Endothelial cell of umbilical vein (primary cell): ENCODE measurements around the gene PAX6. TPM values are rescaled to one million over a fixed set of nuclear protein-coding genes. Genes with fewer than 3 reads are reported as not detected.

Experiments
- BruUV-seq: library from RNA; stranded (reverse); fragments of 400-500 nt; replicated peaks from 2 replicates; lab custom pipeline; 2021; lab: Mats Ljungman, UMichigan
- CTCF ChIA-PET: fragments of 300-600, 350-600 bp; sonication (Branson Sonifier 250); formaldehyde crosslinking; loops from one replicate; lab custom pipeline; 2021; ENCODE audit warnings: antibody characterized with exemption, inconsistent platforms; lab: Charles Lee
- POLR2A ChIA-PET: fragments of 300-600, 350-600 bp; sonication (Branson Sonifier 250); formaldehyde crosslinking; loops from one replicate; lab custom pipeline; 2021; ENCODE audit warnings: antibody characterized with exemption, inconsistent platforms; lab: Charles Lee
- DNase-seq: peaks from one replicate; pipeline ENCODE4 v3.0.0-alpha.2; 2011; ENCODE audit warnings: low read depth, low spot score
- FAIRE-seq: peaks from 2 replicates; lab custom pipeline; 2011; peaks lifted over from hg19 to GRCh38; lab: Jason Lieb, UNC
- H2AFZ ChIP-seq: 2 replicates; pipeline ENCODE4 v1.6.0; 2012; ENCODE audit warnings: low read depth, low read length, control low read depth, inconsistent platforms
- H3K27ac ChIP-seq: 2 replicates; pipeline ENCODE4 v1.5.1; 2011; ENCODE audit warnings: low read depth, mild to moderate bottlenecking, control low read depth, low read length, moderate library complexity; ENCODE audit not compliant: insufficient read depth
- H3K27me3 ChIP-seq, 2 experiments: 2 replicates each; pipeline versions ENCODE4 v1.6.0 to v1.6.1; 2011; ENCODE audit warnings: low read length in 2 of 2, mixed read lengths in 1 of 2; ENCODE audit not compliant: control insufficient read depth in 2 of 2, insufficient read depth in 2 of 2
- H3K36me3 ChIP-seq, 2 experiments: 2 replicates in 1 of 2; 3 replicates in 1 of 2; pipeline ENCODE4 v1.5.1; 2011; ENCODE audit warnings: low read length in 2 of 2, mild to moderate bottlenecking in 1 of 2, moderate library complexity in 1 of 2; ENCODE audit not compliant: control insufficient read depth in 2 of 2, insufficient read depth in 2 of 2; ENCODE audit errors: extremely low read depth in 1 of 2
- H3K4me1 ChIP-seq: 3 replicates; pipeline ENCODE4 v1.5.1; 2011; ENCODE audit warnings: mild to moderate bottlenecking, low read length; ENCODE audit not compliant: control insufficient read depth, insufficient read depth; ENCODE audit errors: extremely low read depth
- H3K4me2 ChIP-seq: 2 replicates; pipeline ENCODE4 v1.6.1; 2011; ENCODE audit warnings: low read length, control low read depth, mixed read lengths; ENCODE audit not compliant: insufficient read depth
- H3K4me3 ChIP-seq, 3 experiments: fragments of 200-600 bp in 1 of 3; sonication (generic), shearing (Covaris generic) in 1 of 3; replicated peaks in 1 of 3; 2 replicates each; pipeline ENCODE4 v1.5.1; 2011 to 2016; ENCODE audit warnings: control low read depth in 3 of 3, low read length in 3 of 3, mild to moderate bottlenecking in 2 of 3, inconsistent platforms in 1 of 3, low read depth in 1 of 3, moderate library complexity in 1 of 3; ENCODE audit not compliant: insufficient read depth in 1 of 3
- H3K79me2 ChIP-seq: 2 replicates; pipeline ENCODE4 v1.6.0; 2012; ENCODE audit warnings: low read length, inconsistent platforms; ENCODE audit not compliant: control insufficient read depth, insufficient read depth
- H3K9ac ChIP-seq: replicated peaks from 2 replicates; pipeline ENCODE3; 2011; ENCODE audit warnings: low read length, control low read depth; ENCODE audit not compliant: insufficient read depth; ENCODE audit errors: extremely low read depth
- H3K9me1 ChIP-seq: replicated peaks from 3 replicates; pipeline ENCODE4 v1.6.0; 2011; ENCODE audit warnings: mild to moderate bottlenecking, low read length; ENCODE audit not compliant: control insufficient read depth, insufficient read depth; ENCODE audit errors: extremely low read depth
- H3K9me3 ChIP-seq: replicated peaks from 2 replicates; pipeline ENCODE4 v1.5.1; 2012; ENCODE audit warnings: low read length, inconsistent platforms; ENCODE audit not compliant: control insufficient read depth, insufficient read depth
- H4K20me1 ChIP-seq: replicated peaks from 2 replicates; pipeline ENCODE3; 2011; ENCODE audit warnings: mild to moderate bottlenecking, low read length; ENCODE audit not compliant: control insufficient read depth, insufficient read depth; ENCODE audit errors: extremely low read depth
- CTCF ChIP-seq, 2 donors: IDR thresholded peaks; 1 replicate in 1 of 2; 2 replicates in 1 of 2; pipeline ENCODE4 v1.5.1; 2011; ENCODE audit warnings: low read length in 2 of 2, mild to moderate bottlenecking in 2 of 2, moderate library complexity in 2 of 2, control low read depth in 1 of 2, inconsistent platforms in 1 of 2, low read depth in 1 of 2; ENCODE audit not compliant: insufficient read depth in 1 of 2; ENCODE audit errors: extremely low read depth in 1 of 2
- EZH2 ChIP-seq: IDR thresholded peaks from 2 replicates; pipeline ENCODE4 v1.6.1; 2012; ENCODE audit warnings: borderline replicate concordance, low read depth, mild to moderate bottlenecking, moderate library complexity, low read length, inconsistent platforms; ENCODE audit not compliant: severe bottlenecking
- FOS ChIP-seq: IDR thresholded peaks from 2 replicates; pipeline ENCODE4 v1.6.1; 2011; ENCODE audit warnings: mild to moderate bottlenecking, low read length, moderate library complexity, borderline replicate concordance; ENCODE audit not compliant: insufficient read depth
- GATA2 ChIP-seq: IDR thresholded peaks from 2 replicates; pipeline ENCODE4 v1.7.0; 2011; ENCODE audit warnings: low read depth, mild to moderate bottlenecking, moderate library complexity, mixed read lengths, low read length; ENCODE audit not compliant: insufficient read length, insufficient read depth
- JUN ChIP-seq: IDR thresholded peaks from 2 replicates; pipeline ENCODE4 v1.6.1; 2011; ENCODE audit warnings: borderline replicate concordance, low read depth; ENCODE audit not compliant: insufficient read length, insufficient read depth
- MYC ChIP-seq: IDR thresholded peaks from one replicate; pipeline ENCODE4 v1.6.1; 2011; ENCODE audit warnings: mild to moderate bottlenecking, low read depth, low read length
- POLR2A ChIP-seq: IDR thresholded peaks from 2 replicates; pipeline ENCODE4 v1.6.1; 2012; ENCODE audit warnings: low read depth, mild to moderate bottlenecking, control low read depth, low read length
- POLR2AphosphoS5 ChIP-seq: IDR thresholded peaks from 2 replicates; pipeline ENCODE4 v1.6.1; 2012; ENCODE audit warnings: low read depth, mild to moderate bottlenecking, control low read depth, low read length, moderate library complexity; ENCODE audit not compliant: insufficient read depth
- dilution Hi-C: fragments of 300-500 bp; cut with MboI; formaldehyde crosslinking; loops from one replicate; pipeline ENCODE4 v1.15.0; 2019; ENCODE audit warnings: low sequenced_read_pairs; ENCODE audit not compliant: extremely low pct_ligation_motif_present
- intact Hi-C: fragments of 100-400 bp; cut with micrococcal nuclease; formaldehyde crosslinking; loops from one replicate; pipeline ENCODE4 v1.10.0; 2022
- polyA plus RNA-seq, 4 experiments: library from polyadenylated mRNA; depleted of rRNA in 3 of 4; stranded (reverse) in 3 of 4; unstranded in 1 of 4; fragments of >200 nt; gene quantifications; 2 replicates each; pipeline versions ENCODE4 v1.2.1 to v1.2.3, GENCODE V29; 2011 to 2012; ENCODE audit warnings: missing spikeins in 1 of 4
- total RNA-seq: library from RNA; stranded (reverse); gene quantifications from 2 replicates; pipeline ENCODE4 v1.2.3, GENCODE V29; 2021
- TF ChIP-seq, protein P1 (sequence below): IDR thresholded peaks from 2 replicates; pipeline ENCODE4 v1.6.1; 2011; ENCODE audit not compliant: insufficient read depth, insufficient read length

The PAX6 gene
- total and polyA plus RNA-seq, 2 donors (not counting 3 experiments of a cell fraction or from before 2014, with no cell fraction given), result not detected

GRCh38 chr11:31860391-31860790 is 49.3 kb upstream of the PAX6 start:
- FAIRE-seq (no peak), DNase-seq (no peak)
- Histone ChIP-seq H2AFZ (no peak overlapping the region), H3K9me1 (no peaks in the 10 kb centered on the region), H3K4me1 (no peaks in the 10 kb centered on the region), H3K79me2 (no peaks in the 10 kb centered on the region), H3K36me3 (no peaks in the 10 kb centered on the region), H3K27ac (no peak overlapping the region), H4K20me1 (no peaks in the 10 kb centered on the region), H3K9ac (no peak overlapping the region), H3K4me3 (no peak overlapping the region), H3K27me3 (peaks cover 5 to 6% of the 10 kb centered on the region in 2 experiments), H3K4me2 (no peak overlapping the region), H3K9me3 (no peaks in the 10 kb centered on the region)
- dilution Hi-C loops (no loop called here), intact Hi-C loops (no loop called here)
- BruUV-seq, result no TSS peak
- ChIA-PET POLR2A (no interaction called here), CTCF (no interaction called here)
- TF ChIP-seq CTCF (IDR thresholded peaks at IDR 0.05; ENCODE audit: extremely low read depth in 1 of 2, insufficient read depth in 1 of 2, low read depth in 1 of 2, low read length in 2 of 2) (no peak), POLR2A (no peak), POLR2AphosphoS5 (no peak), MYC (no peak), EZH2 (no peak), GATA2 (no peak), JUN (no peak), FOS (no peak)
- TF ChIP-seq, protein P1, sequence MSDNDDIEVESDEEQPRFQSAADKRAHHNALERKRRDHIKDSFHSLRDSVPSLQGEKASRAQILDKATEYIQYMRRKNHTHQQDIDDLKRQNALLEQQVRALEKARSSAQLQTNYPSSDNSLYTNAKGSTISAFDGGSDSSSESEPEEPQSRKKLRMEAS, result no peak
